ENCODE measurements around the gene CLTCL1. TPM values are rescaled to one million over a fixed set of nuclear protein-coding genes. Genes with fewer than 3 reads are reported as not detected.

Gene CLTCL1
- total RNA-seq, 1 experiment from 2014 or later, result 11.9 TPM

GRCh38 chr22:19174106-19175025 lies 117.2 kb downstream of the CLTCL1 start:
- ATAC-seq (peak; percentile 1; the same call in 1 of the 2 replicates), DNase-seq (ENCODE audit: low read depth, low spot score) (no peak)
- in situ Hi-C loops (cut with HindIII; ENCODE audit: low pct_unique_long_range_greater_than_20kb, low sequenced_read_pairs) (no loop called here), intact Hi-C loops (cut with micrococcal nuclease; ENCODE audit: unreplicated experiment) (no loop called here)
- H3K27me3 ChIP-seq (ENCODE audit: control insufficient read depth, insufficient read depth, low read length), result no peaks in the 10 kb centered on the region
- peak overlapping the region; percentile 87 for H3K27ac ChIP-seq (ENCODE audit: low read length)
- TF ChIP-seq REST (IDR thresholded peaks at IDR 0.05; ENCODE audit: insufficient read depth in 1 of 2, low read depth in 2 of 2, low read length in 1 of 2), result no peak
- no peak for TF ChIP-seq TCF7L2 (IDR thresholded peaks at IDR 0.05; ENCODE audit: low read depth, low read length)
- no peak for TF ChIP-seq SIN3A (IDR thresholded peaks at IDR 0.05; ENCODE audit: borderline replicate concordance, insufficient read depth, low read depth, low read length)
- TF ChIP-seq CTCF (IDR thresholded peaks at IDR 0.05), result no peak
- no peak; the same call in 1 of the 2 replicates for TF ChIP-seq POLR2AphosphoS5 (IDR thresholded peaks at IDR 0.05; ENCODE audit: low read depth, low read length)
- H3K9me3 ChIP-seq (ENCODE audit: control insufficient read depth, insufficient read depth, low read depth, low read length), result no peaks in the 10 kb centered on the region
- peak overlapping the region in 1 of 2 experiments; percentile 14; a peak in 1 of 4 replicates for H3K4me3 ChIP-seq (ENCODE audit: low read depth in 2 of 2, low read length in 2 of 2)
- BruUV-seq (replicated peaks), result no TSS peak
- POLR2A ChIA-PET, result no interaction called here
- peaks cover 48% of the 10 kb centered on the region for H3K4me1 ChIP-seq (ENCODE audit: control insufficient read depth, insufficient read depth, low read length)
- H3K36me3 ChIP-seq (ENCODE audit: control insufficient read depth, insufficient read depth, low read length), result no peaks in the 10 kb centered on the region; the same call in 1 of the 2 replicates
- CTCF ChIA-PET, result no interaction called here

GRCh38 chr22:19173047-19174035 lies 118.2 kb downstream of the CLTCL1 start:
- intact Hi-C loops (cut with micrococcal nuclease; ENCODE audit: unreplicated experiment), result no loop called here
- no peak for TF ChIP-seq REST (IDR thresholded peaks at IDR 0.05; ENCODE audit: insufficient read depth in 1 of 2, low read depth in 2 of 2, low read length in 1 of 2)
- BruUV-seq (replicated peaks), result no TSS peak
- H3K4me3 ChIP-seq (ENCODE audit: low read depth in 2 of 2, low read length in 2 of 2), result peak overlapping the region; percentile 80 to 92
- in situ Hi-C loops (cut with HindIII; ENCODE audit: low pct_unique_long_range_greater_than_20kb, low sequenced_read_pairs), result no loop called here
- POLR2A ChIA-PET, result interaction anchor here (0.5 kb wide), 1 partner anchor 793 kb away, joined by 8 read pairs; no protein-coding TSS in a partner anchor
- DNase-seq (ENCODE audit: low read depth, low spot score) (no peak), ATAC-seq (no peak)
- H3K4me1 ChIP-seq (ENCODE audit: control insufficient read depth, insufficient read depth, low read length), result peaks cover 48% of the 10 kb centered on the region
- no peaks in the 10 kb centered on the region; the same call in 1 of the 2 replicates for H3K36me3 ChIP-seq (ENCODE audit: control insufficient read depth, insufficient read depth, low read length)
- H3K27me3 ChIP-seq (ENCODE audit: control insufficient read depth, insufficient read depth, low read length), result no peaks in the 10 kb centered on the region; the same call in 1 of the 2 replicates
- no peaks in the 10 kb centered on the region for H3K9me3 ChIP-seq (ENCODE audit: control insufficient read depth, insufficient read depth, low read depth, low read length)
- CTCF ChIA-PET, result no interaction called here
- peak overlapping the region; percentile 87 for H3K27ac ChIP-seq (ENCODE audit: low read length)
